IMR-90 (cell line): ENCODE measurements around the gene LPA. TPM values are rescaled to one million over a fixed set of nuclear protein-coding genes. Genes with fewer than 3 reads are reported as not detected.

Experiments used
- ATAC-seq: fragments of 200-7000 bp; cut with Tn5 transposase; 2 replicates; pipeline ENCODE4 v1.9.1; 2020; ENCODE audit warnings: low read depth, mild to moderate bottlenecking, moderate library complexity
- BruUV-seq: library from RNA; stranded (reverse); fragments of 400-500 nt; replicated peaks from 2 replicates; lab custom pipeline; 2021; lab: Mats Ljungman, UMichigan
- CTCF ChIA-PET: fragments of 300-600 bp; formaldehyde crosslinking; extraction: SDS; loops from one replicate; lab custom pipeline; 2021; ENCODE audit warnings: antibody characterized with exemption; lab: Yijun Ruan, JAX
- POLR2A ChIA-PET: fragments of 300-600 bp; sonication (Branson Sonifier 250); formaldehyde crosslinking; loops from one replicate; lab custom pipeline; 2022; ENCODE audit warnings: antibody characterized with exemption; ENCODE audit not compliant: unreplicated experiment; lab: Charles Lee
- DNase-seq: peaks from one replicate; pipeline ENCODE4 v3.0.0; 2013
- H2AFZ ChIP-seq: replicated peaks from 2 replicates; pipeline ENCODE3; 2013; ENCODE audit warnings: low read length, mild to moderate bottlenecking; ENCODE audit not compliant: poor library complexity
- H2AK5ac ChIP-seq: 2 replicates; pipeline ENCODE4 v1.6.1; 2013; ENCODE audit warnings: low read depth, low read length, inconsistent platforms
- H2AK9ac ChIP-seq: replicated peaks from 2 replicates; pipeline ENCODE3; 2013; ENCODE audit warnings: mild to moderate bottlenecking, low read depth, low read length, moderate library complexity; ENCODE audit not compliant: poor library complexity
- H2BK120ac ChIP-seq: 2 replicates; pipeline ENCODE4 v1.6.1; 2013; ENCODE audit warnings: low read depth, low read length, inconsistent platforms
- H2BK15ac ChIP-seq: 3 replicates; pipeline ENCODE4 v1.6.1; 2013; ENCODE audit warnings: low read depth, low read length, inconsistent platforms
- H2BK20ac ChIP-seq: 2 replicates; pipeline ENCODE4 v1.6.1; 2013; ENCODE audit warnings: low read depth, mild to moderate bottlenecking, inconsistent platforms, low read length, moderate library complexity
- H2BK5ac ChIP-seq: 2 replicates; pipeline ENCODE4 v1.6.1; 2013; ENCODE audit warnings: mild to moderate bottlenecking, low read depth, low read length, inconsistent platforms; ENCODE audit not compliant: poor library complexity, severe bottlenecking
- H3K14ac ChIP-seq: replicated peaks from 2 replicates; pipeline ENCODE4 v1.6.1; 2013; ENCODE audit warnings: low read depth, low read length, inconsistent platforms
- H3K18ac ChIP-seq: 2 replicates; pipeline ENCODE4 v1.6.1; 2013; ENCODE audit warnings: low read depth, low read length, control low read depth
- H3K23ac ChIP-seq: 2 replicates; pipeline ENCODE4 v1.6.1; 2013; ENCODE audit warnings: low read depth, low read length, inconsistent platforms
- H3K27ac ChIP-seq: 2 replicates; pipeline ENCODE4 v1.5.1; 2013; ENCODE audit warnings: mild to moderate bottlenecking, control low read depth, low read length; ENCODE audit not compliant: insufficient read depth
- H3K27me3 ChIP-seq: 2 replicates; pipeline ENCODE4 v1.6.1; 2013; ENCODE audit warnings: low read length; ENCODE audit not compliant: control insufficient read depth, insufficient read depth
- H3K36me3 ChIP-seq: 2 replicates; pipeline ENCODE4 v1.6.1; 2013; ENCODE audit warnings: low read length, mixed read lengths; ENCODE audit not compliant: control insufficient read depth, insufficient read depth
- H3K4ac ChIP-seq: 2 replicates; pipeline ENCODE4 v1.6.1; 2013; ENCODE audit warnings: low read depth, low read length, inconsistent platforms
- H3K4me1 ChIP-seq: 2 replicates; pipeline ENCODE4 v1.6.1; 2013; ENCODE audit warnings: low read length, mixed read lengths; ENCODE audit not compliant: control insufficient read depth, insufficient read depth
- H3K4me2 ChIP-seq: 2 replicates; pipeline ENCODE4 v1.6.1; 2013; ENCODE audit warnings: low read depth, mild to moderate bottlenecking, control low read depth, low read length, moderate library complexity
- H3K4me3 ChIP-seq: 2 replicates; pipeline ENCODE4 v1.5.1; 2013; ENCODE audit warnings: low read depth, mild to moderate bottlenecking, control low read depth, low read length, moderate library complexity; ENCODE audit not compliant: insufficient read depth
- H3K56ac ChIP-seq: 2 replicates; pipeline ENCODE4 v1.6.1; 2013; ENCODE audit warnings: low read length, inconsistent platforms; ENCODE audit not compliant: insufficient read depth; ENCODE audit errors: extremely low read depth
- H3K79me1 ChIP-seq, 2 experiments: 2 replicates each; pipeline ENCODE4 v1.6.1; 2013; ENCODE audit warnings: low read length in 2 of 2, inconsistent platforms in 1 of 2, low read depth in 1 of 2
- H3K9ac ChIP-seq: 2 replicates; pipeline ENCODE4 v1.6.1; 2013; ENCODE audit warnings: low read depth, low read length, control low read depth
- H3K9me1 ChIP-seq: 2 replicates; pipeline ENCODE4 v1.6.1; 2013; ENCODE audit warnings: low read length, inconsistent platforms; ENCODE audit not compliant: insufficient read depth
- H3K9me3 ChIP-seq: 2 replicates; pipeline ENCODE4 v1.6.1; 2013; ENCODE audit warnings: low read length; ENCODE audit not compliant: control insufficient read depth, insufficient read depth
- H4K20me1 ChIP-seq: 2 replicates; pipeline ENCODE4 v1.6.1; 2013; ENCODE audit warnings: low read length, inconsistent platforms; ENCODE audit not compliant: insufficient read depth
- H4K5ac ChIP-seq: 2 replicates; pipeline ENCODE4 v1.6.1; 2013; ENCODE audit warnings: mild to moderate bottlenecking, low read depth, low read length, control low read depth
- H4K8ac ChIP-seq, 2 experiments: 2 replicates each; pipeline ENCODE4 v1.6.1; 2013; ENCODE audit warnings: low read depth in 2 of 2, low read length in 2 of 2, control low read depth in 1 of 2, inconsistent platforms in 1 of 2
- H4K91ac ChIP-seq: 2 replicates; pipeline ENCODE4 v1.6.1; 2013; ENCODE audit warnings: low read depth, low read length, inconsistent platforms; ENCODE audit not compliant: insufficient read depth
- BHLHE40 ChIP-seq: fragments of 150-350 bp; IDR thresholded peaks from 2 replicates; pipeline ENCODE4 v1.6.1; 2016; ENCODE audit warnings: mild to moderate bottlenecking, low read depth, low read length
- CTCF ChIP-seq: conservative IDR thresholded peaks from 2 replicates; pipeline ENCODE4 v1.5.1; 2012; ENCODE audit warnings: mild to moderate bottlenecking, low read depth, low read length, improper control_type of control experiment
- MAFK ChIP-seq: IDR thresholded peaks from 2 replicates; pipeline ENCODE4 v1.6.1; 2012; ENCODE audit warnings: low read depth, low read length, improper control_type of control experiment
- MAZ ChIP-seq: IDR thresholded peaks from 2 replicates; pipeline ENCODE4 v1.6.1; 2012; ENCODE audit warnings: low read depth, mild to moderate bottlenecking, low read length, improper control_type of control experiment, moderate library complexity, borderline replicate concordance
- NFE2L2 ChIP-seq: fragments of 150-350 bp; IDR thresholded peaks from 2 replicates; pipeline ENCODE4 v1.6.1; 2016; ENCODE audit warnings: low read depth, mild to moderate bottlenecking, low read length
- POLR2A ChIP-seq: IDR thresholded peaks from 2 replicates; pipeline ENCODE4 v1.6.1; 2012; ENCODE audit warnings: mild to moderate bottlenecking, low read depth, low read length
- RAD21 ChIP-seq: IDR thresholded peaks from 2 replicates; pipeline ENCODE4 v1.6.1; 2012; ENCODE audit warnings: low read length, improper control_type of control experiment
- RCOR1 ChIP-seq: IDR thresholded peaks from 2 replicates; pipeline ENCODE4 v1.6.1; 2012; ENCODE audit warnings: mild to moderate bottlenecking, low read length, improper control_type of control experiment; ENCODE audit not compliant: insufficient replicate concordance
- SMC3 ChIP-seq: fragments of 150-350 bp; IDR thresholded peaks from 2 replicates; pipeline ENCODE4 v1.6.1; 2016; ENCODE audit warnings: low read depth, mild to moderate bottlenecking, antibody characterized with exemption, low read length, moderate library complexity
- WGBS, 2 experiments: methylation state at CpG; one replicate each; pipeline versions ENCODE4 v1.1.5 to v1.1.7; 2013; ENCODE audit warnings: missing lambda C conversion rate in 2 of 2; ENCODE audit not compliant: insufficient read length in 1 of 2; ENCODE audit errors: extremely low coverage in 2 of 2; 5-methylcytosine and 5-hydroxymethylcytosine counted together
- dilution Hi-C: fragments of 300-500 bp; cut with HindIII; formaldehyde crosslinking; loops from one replicate; pipeline ENCODE4 v1.14.3; 2018; ENCODE audit warnings: low sequenced_read_pairs; ENCODE audit not compliant: unreplicated experiment
- in situ Hi-C: fragments of 300-500 bp; cut with MboI; formaldehyde crosslinking; loops from 3 replicates; pipeline ENCODE4 v1.14.3; 2019; ENCODE audit warnings: low sequenced_read_pairs, inconsistent platforms, mixed read lengths
- intact Hi-C: fragments of 100-400 bp; cut with micrococcal nuclease; formaldehyde crosslinking; loops from 2 replicates; pipeline ENCODE4 v1.10.0; 2022
- polyA plus RNA-seq, 3 experiments: library from polyadenylated mRNA; depleted of rRNA; stranded (reverse); fragments of >200 nt; gene quantifications; 2 replicates each; pipeline ENCODE4 v1.2.3, GENCODE V29; 2012; ENCODE audit warnings: low replicate concordance in 1 of 3
- total RNA-seq: library from RNA; depleted of rRNA; stranded (reverse); fragments of >200 nt; gene quantifications from 2 replicates; pipeline ENCODE4 v1.2.3, GENCODE V29; 2012
- TF ChIP-seq, protein P1 (sequence below): fragments of 150-350 bp; IDR thresholded peaks from 2 replicates; pipeline ENCODE4 v1.6.1; 2016; ENCODE audit warnings: low read depth, mild to moderate bottlenecking, low read length, moderate library complexity, borderline replicate concordance
- TF ChIP-seq, protein P2 (sequence below): fragments of 150-350 bp; IDR thresholded peaks from 2 replicates; pipeline ENCODE4 v1.6.1; 2017; ENCODE audit warnings: mild to moderate bottlenecking, antibody characterized with exemption, low read length, low read depth

Gene LPA
- total and polyA plus RNA-seq, 2 of the 4 experiments (the other 2 are of a cell fraction) = not detected

GRCh38 chr6:160507420-160507819 lies 156.7 kb downstream of the LPA start:
- WGBS, 2 experiments = 56% methylated on average over 2 of the region's 4 CpGs; no CpG with 5 or more reads in 1 of the 2 experiments
- intact Hi-C loops (no loop called here), dilution Hi-C loops (no loop called here), in situ Hi-C loops (no loop called here)
- ATAC-seq (no peak), DNase-seq (no peak)
- Histone ChIP-seq H3K27me3 (no peaks in the 10 kb centered on the region), H3K9me1 (no peaks in the 10 kb centered on the region), H2AK5ac (no peak overlapping the region), H2AK9ac (no peak overlapping the region), H3K36me3 (no peaks in the 10 kb centered on the region), H3K14ac (no peak overlapping the region), H3K4ac (no peak overlapping the region), H2BK15ac (no peak overlapping the region), H4K5ac (no peak overlapping the region), H3K9ac (no peak overlapping the region), H2BK5ac (no peak overlapping the region), H3K79me1 (no peaks in the 10 kb centered on the region), H4K20me1 (no peaks in the 10 kb centered on the region), H3K18ac (no peak overlapping the region), H3K4me2 (no peak overlapping the region), H2BK120ac (no peak overlapping the region), H2BK20ac (no peak overlapping the region), H3K23ac (no peak overlapping the region), H3K27ac (no peak overlapping the region), H4K8ac (no peak overlapping the region), H4K91ac (no peak overlapping the region), H3K56ac (no peak overlapping the region), H3K4me1 (no peaks in the 10 kb centered on the region), H3K4me3 (no peak overlapping the region), H3K9me3 (0 out of 2 replicates have a peak, but pooled peaks cover 2% of the 10 kb centered on the region), H2AFZ (no peak overlapping the region)
- no TSS peak for BruUV-seq
- POLR2A ChIA-PET = no interaction called here
- CTCF ChIA-PET = interaction anchor here (0.6 to 1.6 kb wide), 2 partner anchors 12 to 591 kb away, joined by 4 to 8 read pairs; no protein-coding TSS in a partner anchor
- TF ChIP-seq BHLHE40 = no peak
- TF ChIP-seq, protein P1, sequence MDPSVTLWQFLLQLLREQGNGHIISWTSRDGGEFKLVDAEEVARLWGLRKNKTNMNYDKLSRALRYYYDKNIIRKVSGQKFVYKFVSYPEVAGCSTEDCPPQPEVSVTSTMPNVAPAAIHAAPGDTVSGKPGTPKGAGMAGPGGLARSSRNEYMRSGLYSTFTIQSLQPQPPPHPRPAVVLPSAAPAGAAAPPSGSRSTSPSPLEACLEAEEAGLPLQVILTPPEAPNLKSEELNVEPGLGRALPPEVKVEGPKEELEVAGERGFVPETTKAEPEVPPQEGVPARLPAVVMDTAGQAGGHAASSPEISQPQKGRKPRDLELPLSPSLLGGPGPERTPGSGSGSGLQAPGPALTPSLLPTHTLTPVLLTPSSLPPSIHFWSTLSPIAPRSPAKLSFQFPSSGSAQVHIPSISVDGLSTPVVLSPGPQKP = no peak
- no peak for TF ChIP-seq NFE2L2
- no peak for TF ChIP-seq MAFK
- TF ChIP-seq SMC3 = no peak
- no peak for TF ChIP-seq POLR2A
- no peak for TF ChIP-seq CTCF
- no peak for TF ChIP-seq RCOR1
- TF ChIP-seq RAD21 = no peak
- TF ChIP-seq MAZ = no peak
- TF ChIP-seq, protein P2, sequence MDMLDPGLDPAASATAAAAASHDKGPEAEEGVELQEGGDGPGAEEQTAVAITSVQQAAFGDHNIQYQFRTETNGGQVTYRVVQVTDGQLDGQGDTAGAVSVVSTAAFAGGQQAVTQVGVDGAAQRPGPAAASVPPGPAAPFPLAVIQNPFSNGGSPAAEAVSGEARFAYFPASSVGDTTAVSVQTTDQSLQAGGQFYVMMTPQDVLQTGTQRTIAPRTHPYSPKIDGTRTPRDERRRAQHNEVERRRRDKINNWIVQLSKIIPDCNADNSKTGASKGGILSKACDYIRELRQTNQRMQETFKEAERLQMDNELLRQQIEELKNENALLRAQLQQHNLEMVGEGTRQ = no peak
